GM21526 (cell line): ENCODE results near the gene C4orf46.
"Not testable (repeated sequence)": the region's sequence is repeated elsewhere in the genome, so short reads cannot be mapped to it uniquely, and the experiment has no call there.

Source experiments
- ATAC-seq: cut with Tn5 transposase; IDR thresholded peaks from one replicate; pipeline ENCODE4 v1.9.1; 2021; ENCODE audit warnings: moderate library complexity; ENCODE audit not compliant: unreplicated experiment, low FRiP score

C4orf46 gene

DNA sequence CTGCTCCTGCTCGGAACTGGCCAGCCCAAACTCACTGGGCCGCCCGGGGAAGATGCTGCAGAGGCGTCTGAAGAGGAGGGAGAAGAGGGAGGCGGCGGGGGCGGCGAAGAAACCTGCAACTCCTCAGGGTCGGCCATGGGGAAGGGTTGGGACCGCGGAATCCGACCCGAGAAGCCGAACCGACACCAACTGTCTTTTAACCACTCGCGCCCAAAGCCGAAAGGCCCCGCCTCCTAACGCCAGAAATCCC is at the start of gene C4orf46:
Gene C4orf46, minus strand, starts transcription at position 223 of the 250 bp plus-strand sequence. Its CDS starts 86 bp downstream, at position 137.
- ATAC-seq, result no peak

DNA sequence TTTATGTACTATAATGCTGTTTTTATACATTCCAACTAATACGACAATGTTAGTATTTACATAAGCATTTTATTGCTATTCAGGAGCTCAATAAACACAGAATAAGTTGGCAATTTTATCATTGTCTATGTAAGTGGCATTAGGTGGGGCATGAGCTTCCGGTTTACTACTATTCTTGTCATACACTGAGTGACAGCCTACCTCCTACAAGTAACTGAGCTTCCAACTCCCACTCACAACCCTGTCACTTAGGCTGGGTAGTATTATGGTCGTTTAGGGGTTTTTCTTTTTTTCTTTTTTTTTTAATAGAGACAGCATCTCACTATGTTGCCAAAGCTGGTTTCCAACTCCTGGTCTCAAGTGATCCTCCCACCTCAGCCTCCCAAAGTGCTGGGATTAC is 44.1 kb upstream of the C4orf46 start:
- no peak for ATAC-seq

DNA sequence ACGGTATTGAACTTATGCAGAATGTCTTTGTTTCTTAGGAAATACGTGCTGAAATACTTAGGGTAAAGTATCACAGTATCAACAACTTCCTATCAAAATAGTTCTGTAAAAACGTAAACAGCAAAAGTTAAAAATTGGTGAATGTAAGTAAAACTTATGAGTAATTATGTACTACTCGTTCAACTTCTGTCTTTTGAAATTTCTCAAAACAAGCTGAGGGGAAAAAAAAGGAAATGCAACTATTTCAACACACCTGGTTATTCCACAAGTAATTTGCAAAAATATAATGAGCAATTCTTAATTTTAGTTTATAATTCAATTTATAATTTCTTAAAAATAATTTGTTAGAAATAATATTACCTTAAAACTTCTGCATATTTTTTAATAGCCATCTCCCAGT is 43.2 kb upstream of the C4orf46 start:
- no peak for ATAC-seq

DNA sequence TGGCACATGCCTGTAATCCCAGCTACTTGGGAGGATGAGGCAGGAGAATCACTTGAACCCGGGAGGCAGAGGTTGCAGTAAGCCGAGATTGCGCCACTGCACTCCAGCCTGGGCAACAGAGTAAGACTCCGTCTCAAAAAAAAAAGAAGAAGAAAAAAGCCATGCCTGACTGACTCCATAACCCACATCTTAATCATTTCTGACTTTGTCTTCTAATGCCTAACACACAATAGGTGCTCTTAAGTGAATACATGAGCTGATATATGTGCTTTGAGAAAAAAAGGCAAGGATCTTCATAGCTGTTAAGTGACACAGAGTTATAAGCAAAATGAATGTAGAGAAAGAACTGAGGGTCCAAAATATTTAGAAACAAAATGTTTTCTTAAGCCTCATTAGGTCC is 40.9 kb upstream of the C4orf46 start:
- ATAC-seq, result not testable (repeated sequence)

DNA sequence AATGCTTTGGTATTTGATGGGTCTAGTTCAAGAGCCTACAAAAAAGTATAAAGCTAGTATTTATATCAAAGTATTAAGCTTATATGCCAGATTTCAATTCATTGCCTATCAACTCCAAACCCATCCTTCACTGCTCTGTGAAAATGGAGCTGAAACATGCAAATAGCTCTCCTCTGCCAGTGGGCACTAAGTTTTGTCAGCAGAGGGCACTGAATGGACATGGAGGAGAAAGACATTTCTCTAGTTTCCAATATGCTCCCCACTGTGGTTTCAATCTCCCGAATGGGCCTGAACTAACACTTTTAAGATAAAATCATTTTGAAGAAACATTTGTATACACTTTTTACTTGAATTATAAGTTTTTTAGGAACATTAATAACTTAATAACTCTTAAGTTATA is 39.1 kb upstream of the C4orf46 start:
- no peak for ATAC-seq

DNA sequence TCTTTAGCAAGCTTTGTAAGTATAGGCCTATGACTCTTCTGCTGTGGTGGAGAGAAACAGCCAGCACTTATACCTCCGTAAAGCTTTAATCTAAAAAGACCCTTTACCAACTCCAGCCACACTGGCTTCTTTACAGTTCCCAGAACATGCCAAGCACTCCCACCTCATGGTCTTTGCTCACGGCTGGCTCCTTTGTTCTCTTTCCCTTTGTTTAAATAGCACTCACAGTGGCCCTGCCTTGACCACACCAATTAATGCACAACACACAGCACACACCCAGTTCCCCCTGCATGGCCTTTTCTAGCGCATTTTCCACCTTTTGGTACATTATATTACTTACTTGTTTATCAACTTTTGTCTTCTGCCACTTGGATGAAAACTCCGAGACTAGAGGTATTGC is 32.6 kb upstream of the C4orf46 start:
- no peak for ATAC-seq

DNA sequence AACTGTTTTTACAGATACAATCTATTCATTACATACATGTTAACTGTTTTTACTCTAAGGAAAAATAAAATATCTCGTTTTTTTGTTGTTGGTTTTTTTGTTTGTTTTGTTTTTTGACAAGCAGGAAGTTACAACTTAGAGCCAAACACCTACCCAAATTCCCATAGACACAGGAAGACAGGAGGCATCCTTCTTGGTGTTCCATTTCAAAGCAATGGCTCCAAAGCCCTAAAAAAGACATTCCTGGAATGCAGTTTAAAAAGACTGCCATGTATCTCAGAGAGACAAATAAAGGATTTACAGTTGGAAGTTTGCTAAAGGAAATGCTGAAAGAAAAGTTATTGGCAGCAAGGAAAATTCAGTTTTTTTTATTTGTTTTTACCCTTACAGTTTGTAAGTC is 17.1 kb upstream of the C4orf46 start:
- no peak for ATAC-seq

DNA sequence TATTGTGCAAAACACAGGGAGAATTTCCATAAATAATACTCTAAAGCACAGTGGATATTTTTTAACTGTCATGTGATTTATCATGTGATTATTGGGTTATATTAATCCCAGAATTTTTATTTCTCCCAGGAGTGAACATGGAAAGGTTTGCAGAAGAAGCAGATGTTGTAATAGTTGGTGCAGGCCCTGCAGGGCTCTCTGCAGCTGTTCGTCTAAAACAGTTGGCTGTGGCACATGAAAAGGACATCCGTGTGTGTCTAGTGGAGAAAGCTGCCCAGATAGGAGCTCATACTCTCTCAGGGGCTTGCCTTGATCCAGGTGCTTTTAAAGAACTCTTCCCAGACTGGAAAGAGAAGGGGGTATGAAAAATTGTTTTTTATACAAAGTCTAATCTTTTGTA is 10.4 kb upstream of the C4orf46 start:
- no peak for ATAC-seq

DNA sequence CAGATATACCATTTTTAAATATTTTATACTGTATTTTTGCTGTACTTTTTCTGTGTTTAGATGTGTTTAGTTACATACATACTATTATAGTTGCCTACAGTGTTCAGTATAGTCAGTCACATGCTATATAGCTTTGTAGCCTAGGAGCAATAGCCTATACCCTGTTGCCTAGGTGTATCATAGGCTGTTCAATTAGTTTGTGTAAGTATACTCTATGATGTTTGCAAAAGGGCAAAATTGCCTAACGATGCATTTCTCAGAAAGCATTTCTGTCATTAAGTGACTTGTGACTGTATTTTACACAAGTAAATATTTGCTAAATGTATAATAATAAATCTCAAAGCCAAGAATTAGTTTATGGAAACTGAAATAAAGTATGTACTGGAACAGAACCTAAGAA is 9.9 kb upstream of the C4orf46 start:
- no peak for ATAC-seq

DNA sequence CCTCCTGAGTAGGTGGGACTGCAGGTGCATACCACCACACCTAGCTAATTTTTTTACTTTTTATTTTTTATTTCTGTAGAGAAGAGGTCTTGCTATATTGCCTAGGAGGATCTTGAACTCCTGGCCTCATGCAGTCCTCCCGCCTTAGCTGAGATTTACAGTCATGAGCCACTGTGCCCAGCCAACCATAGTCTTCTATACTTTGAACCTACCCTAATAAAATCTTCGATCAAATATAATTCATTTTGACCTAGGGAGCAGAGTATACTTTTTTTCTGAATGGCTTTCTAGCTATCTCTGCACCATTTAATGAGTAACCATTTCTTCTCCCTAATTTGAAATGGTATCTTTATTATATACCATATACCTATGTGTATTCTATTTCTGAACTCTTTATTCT is 7.1 kb upstream of the C4orf46 start:
- ATAC-seq, result no peak

DNA sequence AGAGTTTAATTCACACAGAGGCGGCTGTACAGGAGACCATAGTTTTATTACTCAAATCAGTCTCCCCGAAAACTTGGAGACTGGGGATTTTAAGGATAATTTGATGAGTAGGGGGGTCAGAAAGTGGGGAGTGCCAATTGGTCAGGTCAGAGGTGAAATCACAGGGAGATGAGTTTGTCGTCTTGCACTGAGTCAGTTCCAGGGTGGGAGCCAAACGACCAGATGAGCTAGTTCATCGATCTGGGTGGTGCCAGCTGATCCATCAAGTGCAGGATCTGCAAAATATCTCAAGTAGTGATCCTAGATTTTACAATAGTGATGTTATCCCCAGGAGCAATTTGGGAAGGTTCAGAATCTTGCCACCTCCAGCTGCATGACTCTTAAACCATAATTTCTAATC is 4.4 kb upstream of the C4orf46 start:
- no peak for ATAC-seq

DNA sequence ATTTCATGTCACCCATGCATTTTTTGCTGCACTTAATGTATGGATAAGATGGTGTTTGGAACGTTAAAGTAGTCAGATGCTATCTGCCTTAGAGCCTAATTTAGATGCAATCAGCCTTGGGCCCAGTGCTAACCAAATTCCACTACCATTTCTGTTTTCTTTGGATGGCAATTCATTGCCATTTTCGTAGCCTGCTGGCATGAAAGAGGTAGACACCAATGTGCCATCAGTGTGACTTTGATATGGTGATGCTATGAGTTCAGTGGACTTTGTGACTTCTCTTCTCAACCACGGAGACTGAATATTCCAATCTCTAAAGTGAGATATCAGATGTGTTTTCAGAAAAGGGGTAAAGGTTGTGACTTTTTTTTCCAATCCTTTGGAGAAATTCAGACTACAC is 1.9 kb upstream of the C4orf46 start:
- no peak for ATAC-seq

DNA sequence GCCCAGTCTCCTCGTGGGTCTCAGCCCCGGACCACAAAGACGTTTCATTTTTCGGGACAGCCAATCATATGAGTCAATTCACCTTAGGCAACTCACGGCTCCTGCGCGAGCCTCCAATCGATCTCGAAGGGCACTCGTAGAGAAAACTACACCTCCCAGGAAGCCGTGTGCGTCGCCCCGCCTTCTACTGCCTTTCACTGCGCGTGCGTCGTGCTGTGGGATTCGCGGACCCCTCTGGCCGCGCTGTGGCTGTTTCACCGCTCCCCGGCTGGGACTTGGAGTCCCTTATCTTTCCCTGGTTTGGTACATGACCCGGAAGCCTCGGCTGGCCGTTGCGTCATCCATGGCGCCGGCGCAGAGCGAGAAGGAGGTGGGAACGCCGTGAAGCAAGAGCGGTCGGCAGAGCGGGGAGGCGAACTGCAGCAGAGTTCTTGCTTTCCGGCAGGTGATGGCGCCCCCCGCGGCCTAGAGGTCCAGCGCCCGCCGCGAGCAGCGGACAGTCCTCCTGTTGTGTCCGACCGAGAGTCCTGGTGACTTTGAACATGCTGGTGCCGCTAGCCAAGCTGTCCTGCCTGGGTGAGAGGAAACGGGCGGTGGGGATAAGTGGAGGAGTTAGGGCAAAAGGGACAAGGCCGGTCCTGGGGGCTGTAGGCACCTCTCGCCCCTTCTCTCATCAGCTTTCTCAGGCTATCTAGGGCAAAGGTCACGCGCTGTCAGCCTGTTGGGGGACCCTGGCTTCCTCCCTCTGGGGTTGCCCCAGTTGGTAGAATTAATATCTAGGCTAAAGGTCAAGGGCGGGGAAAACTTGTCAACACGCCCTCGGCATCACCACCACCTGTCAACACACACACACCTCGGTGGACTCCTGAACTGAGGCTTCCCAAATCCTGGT is 474 bp upstream of the C4orf46 start, which contains the start of gene ETFDH:
Gene ETFDH, plus strand, starts transcription at position 382 of the 892 bp plus-strand sequence. Its CDS starts 161 bp downstream, at position 543.
- ATAC-seq, result peak; percentile 83

DNA sequence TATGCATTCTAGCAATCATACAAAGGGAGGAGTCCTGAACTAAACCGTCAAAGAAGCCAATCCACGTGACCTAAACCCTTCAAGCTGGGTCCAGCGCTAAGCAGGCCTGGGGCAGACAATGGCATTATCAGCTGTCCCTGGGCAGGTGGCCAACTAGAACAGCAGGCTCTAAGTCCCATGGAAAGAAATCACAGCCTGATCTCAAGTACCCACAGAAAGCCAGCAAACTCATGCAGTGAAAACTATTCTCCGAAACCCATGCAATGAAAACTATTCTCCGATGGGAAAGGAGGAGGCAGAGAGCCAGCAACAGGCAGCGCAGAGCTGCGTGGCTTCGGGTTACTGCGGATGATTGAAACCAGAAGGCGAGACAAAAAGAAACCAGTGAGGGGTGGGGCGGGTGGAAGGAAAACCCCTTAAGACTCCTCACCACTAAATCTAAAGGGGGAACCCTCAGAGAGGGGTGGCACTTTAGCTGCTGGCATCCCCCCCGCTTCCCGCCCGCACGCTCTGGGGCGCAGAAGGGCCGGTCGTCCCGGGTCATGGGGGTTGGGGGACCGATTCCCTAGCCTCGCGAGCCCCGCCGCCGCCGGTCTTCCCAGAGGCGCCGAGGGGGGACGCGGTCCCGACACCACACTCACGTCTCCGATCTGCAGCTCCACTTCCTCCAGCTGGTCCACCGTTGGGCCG is 567 bp downstream of the C4orf46 start:
- peak; percentile 25 for ATAC-seq

DNA sequence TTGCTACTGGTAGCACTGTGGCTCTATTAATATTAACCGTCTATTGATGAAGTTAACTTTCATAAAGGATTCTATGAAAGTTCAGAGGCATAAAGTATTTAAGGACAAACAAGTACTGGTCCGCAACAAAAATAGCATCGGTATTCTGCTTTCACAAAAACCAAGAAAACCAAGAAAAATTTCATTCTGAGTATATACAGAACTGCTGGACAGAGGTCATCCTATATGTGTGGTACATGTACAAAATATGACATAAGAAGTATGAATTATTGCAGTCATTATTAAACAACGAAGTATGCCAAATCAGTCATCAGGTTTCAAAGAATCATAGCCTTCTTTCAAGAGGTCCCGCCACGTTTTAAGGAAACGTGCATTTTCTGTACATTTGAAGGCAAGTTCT is 2.4 kb downstream of the C4orf46 start:
- no peak for ATAC-seq

DNA sequence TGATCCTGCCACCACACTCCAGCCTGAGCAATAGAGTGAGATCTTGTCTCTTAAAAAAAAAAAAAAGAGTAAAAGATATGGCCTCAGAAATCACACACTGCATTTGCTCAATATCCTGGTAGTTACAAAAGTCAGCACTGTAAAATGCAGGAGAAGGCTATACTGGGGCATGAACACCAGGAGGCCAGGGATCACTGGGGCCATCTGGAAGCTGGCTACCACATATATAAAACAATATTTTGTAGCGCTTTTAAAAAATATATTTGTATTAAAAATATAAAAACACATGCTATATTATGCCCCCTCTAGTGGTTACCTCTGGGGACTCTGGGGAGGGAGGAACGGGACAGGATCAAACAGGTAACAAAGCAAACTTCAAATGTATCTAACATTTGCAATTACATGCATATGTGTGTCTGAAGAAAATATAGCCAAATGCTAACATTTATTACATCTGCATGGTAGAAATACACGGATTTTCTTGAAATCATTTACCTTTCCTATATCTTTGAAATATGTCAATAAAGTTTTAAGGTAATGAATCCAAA is 4.0 kb downstream of the C4orf46 start:
- ATAC-seq, result no peak

DNA sequence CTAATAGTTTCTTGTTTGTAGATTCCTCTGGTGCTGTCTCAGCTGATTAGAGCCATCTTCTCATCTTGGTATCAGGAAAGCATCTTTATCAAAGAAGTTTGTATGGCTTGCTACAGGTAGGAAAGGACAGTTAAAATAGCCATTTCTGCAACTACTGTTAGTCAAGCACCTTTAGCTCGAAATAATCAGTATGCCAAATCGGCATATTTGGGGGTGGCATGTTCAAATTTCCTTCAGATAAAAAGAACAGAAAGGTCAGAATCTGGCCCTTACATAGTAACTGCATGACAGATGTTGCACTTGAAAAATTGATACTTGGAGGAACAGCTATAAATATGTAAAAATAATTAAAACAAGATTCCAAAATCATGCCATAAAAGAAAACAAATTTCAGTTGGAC is 4.8 kb downstream of the C4orf46 start:
- ATAC-seq, result no peak

DNA sequence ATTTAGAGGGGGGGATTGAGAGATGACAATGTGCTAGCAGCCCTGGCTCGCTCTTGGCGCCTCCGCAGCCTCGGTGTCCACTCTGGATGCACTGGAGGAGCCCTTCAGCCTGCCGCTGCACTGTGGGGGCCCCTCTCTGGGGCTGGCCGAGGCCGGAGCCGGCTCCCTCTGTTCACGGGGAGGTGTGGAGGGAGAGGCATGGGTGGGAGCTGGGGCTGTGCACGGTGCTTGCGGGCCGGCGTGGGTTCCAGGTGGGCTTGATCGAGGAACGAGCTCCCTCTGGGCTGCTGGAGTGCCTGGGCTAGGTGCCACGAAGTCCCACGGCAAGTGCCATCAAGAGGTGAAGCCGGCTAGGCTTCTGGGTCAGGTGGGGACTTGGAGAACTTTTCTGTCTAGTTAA is 6.9 kb downstream of the C4orf46 start:
- no peak for ATAC-seq

DNA sequence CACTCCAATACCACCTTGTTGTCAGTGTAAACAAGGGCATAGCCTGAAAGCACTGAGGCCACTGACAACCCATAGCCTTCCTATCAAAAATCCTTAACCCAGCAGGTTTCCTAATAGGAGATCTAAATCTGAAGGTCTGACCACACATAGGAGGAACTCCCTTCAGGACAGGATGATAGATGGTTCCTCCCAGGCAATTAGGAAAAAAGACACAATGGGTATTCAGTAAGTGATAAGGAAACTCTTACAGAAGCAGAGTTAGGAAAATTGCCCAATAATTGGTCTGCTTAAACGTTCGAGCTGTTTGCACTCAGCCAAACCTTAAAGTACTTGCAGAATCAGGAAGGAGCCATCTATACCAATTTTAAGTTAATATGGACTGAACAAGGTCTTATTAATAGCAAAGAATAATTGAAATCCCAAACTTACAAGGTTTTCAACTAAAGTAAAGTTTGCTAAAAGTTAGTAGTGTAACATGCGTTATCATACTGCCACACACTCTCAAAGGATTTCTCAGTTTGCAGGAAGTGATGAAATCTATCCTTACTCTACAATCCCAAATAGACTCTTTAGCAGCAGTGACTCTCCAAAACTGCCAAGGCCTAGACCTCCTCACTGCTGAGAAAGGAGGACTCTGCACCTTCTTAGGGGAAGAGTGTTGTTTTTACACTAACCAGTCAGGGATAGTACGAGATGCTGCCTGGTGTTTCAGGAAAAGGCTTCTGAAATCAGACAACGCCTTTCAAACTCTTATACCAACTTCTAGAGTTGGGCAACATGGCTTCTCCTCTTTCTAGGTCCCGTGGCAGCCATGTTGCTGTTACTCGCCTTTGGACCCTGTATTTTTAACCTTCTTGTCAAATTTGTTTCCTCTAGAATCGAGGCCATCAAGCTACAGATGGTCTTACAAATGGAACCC is 7.7 kb downstream of the C4orf46 start:
- ATAC-seq, result not testable (repeated sequence)

DNA sequence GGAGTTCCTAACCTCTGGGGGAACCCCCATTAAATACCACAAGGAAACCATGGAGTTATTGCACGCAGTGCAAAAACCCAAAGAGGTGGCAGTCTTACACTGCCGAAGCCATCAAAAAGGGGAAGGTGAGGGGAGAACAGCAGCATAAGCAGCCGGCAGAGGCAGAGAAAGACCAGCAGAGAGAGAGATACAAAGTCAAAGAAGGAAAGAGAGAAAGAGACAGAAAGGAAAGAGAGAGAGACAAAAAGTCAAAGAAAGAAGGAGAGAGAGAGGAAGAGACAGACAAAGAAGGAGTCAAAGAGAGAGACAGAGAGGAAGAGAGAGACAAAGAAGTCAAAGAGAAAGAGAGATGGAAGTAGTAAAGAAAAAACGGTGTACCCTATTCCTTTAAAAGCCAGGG is 8.4 kb downstream of the C4orf46 start:
- ATAC-seq, result not testable (repeated sequence)

DNA sequence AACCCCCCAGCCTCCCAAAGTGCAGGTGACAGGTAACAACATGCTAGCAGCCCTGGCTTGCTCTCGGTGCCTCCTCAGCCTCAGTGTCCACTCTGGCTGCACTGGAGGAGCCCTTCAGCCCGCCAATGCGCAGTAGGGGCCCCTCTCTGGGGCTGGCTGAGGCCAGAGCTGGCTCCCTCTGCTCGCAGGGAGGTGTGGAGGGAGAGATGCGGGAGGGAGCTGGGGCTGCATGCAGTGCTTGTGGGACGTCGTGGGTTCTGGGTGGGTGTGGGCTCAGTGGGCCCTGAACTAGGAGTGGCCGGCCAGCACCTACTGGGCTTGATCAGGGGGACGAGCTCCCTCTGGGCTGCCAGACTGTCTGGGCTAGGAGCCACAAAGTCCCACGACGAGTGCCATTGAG is 14.4 kb downstream of the C4orf46 start:
- ATAC-seq, result no peak
